Measurements from ENCODE around the gene IQGAP1.

IQGAP1 gene

GRCh38 chr15:90449206-90449735 is 61.2 kb downstream of the IQGAP1 start:
- DNase-seq = no peak

GRCh38 chr15:90451053-90451850 is 63.2 kb downstream of the IQGAP1 start:
- DNase-seq = no peak

GRCh38 chr15:90456236-90456635 is 68.2 kb downstream of the IQGAP1 start:
- DNase-seq = no peak

GRCh38 chr15:90458061-90458460 is 70.0 kb downstream of the IQGAP1 start:
- no peak for DNase-seq

GRCh38 chr15:90459368-90459767 is 71.3 kb downstream of the IQGAP1 start:
- DNase-seq = no peak

GRCh38 chr15:90460142-90460824 is 72.2 kb downstream of the IQGAP1 start:
- DNase-seq = no peak

GRCh38 chr15:90463381-90463780 is 75.3 kb downstream of the IQGAP1 start:
- DNase-seq = no peak

GRCh38 chr15:90465140-90465929 is 77.3 kb downstream of the IQGAP1 start:
- no peak for DNase-seq

GRCh38 chr15:90465930-90466567 is 78.0 kb downstream of the IQGAP1 start:
- DNase-seq = no peak

GRCh38 chr15:90469723-90470122 is 81.7 kb downstream of the IQGAP1 start:
- no peak for DNase-seq

- DNase-seq = no peak
These were observed 82.4 kb downstream of the IQGAP1 start for GRCh38 chr15:90470453-90470852.

- DNase-seq = no peak
These were observed 83.1 kb downstream of the IQGAP1 start for GRCh38 chr15:90471126-90471525.

GRCh38 chr15:90471769-90472168 is 83.7 kb downstream of the IQGAP1 start:
- no peak for DNase-seq

GRCh38 chr15:90478846-90479481 is 90.9 kb downstream of the IQGAP1 start:
- DNase-seq = peak; percentile 33

- no peak for DNase-seq
These were observed 91.6 kb downstream of the IQGAP1 start for GRCh38 chr15:90479656-90480055.

- peak; percentile 37 for DNase-seq
These were observed 93.0 kb downstream of the IQGAP1 start for GRCh38 chr15:90481023-90481422.

GRCh38 chr15:90482124-90483011 is 94.3 kb downstream of the IQGAP1 start:
- DNase-seq = peak; percentile 24

- DNase-seq = no peak
These were observed 94.9 kb downstream of the IQGAP1 start for GRCh38 chr15:90483012-90483307.

GRCh38 chr15:90483637-90484036 is 95.6 kb downstream of the IQGAP1 start:
- DNase-seq = no peak

- no peak for DNase-seq
These were observed 99.1 kb downstream of the IQGAP1 start for GRCh38 chr15:90487186-90487585.

GRCh38 chr15:90489514-90489913 is 101.5 kb downstream of the IQGAP1 start:
- no peak for DNase-seq
